Heart right ventricle (tissue), 16 donors: ENCODE results near the gene CHSY1. TPM values are rescaled to one million over a fixed set of nuclear protein-coding genes. Genes with fewer than 3 reads are reported as not detected.

Experiments
- ATAC-seq, 8 donors: fragments of 200-7000 bp; cut with Tn5 transposase; one replicate each; pipeline ENCODE4 v1.9.1; 2020; ENCODE audit warnings: mild to moderate bottlenecking in 8 of 8, moderate library complexity in 8 of 8, moderate number of reproducible peaks in 1 of 8
- DNase-seq, 2 donors: peaks; one replicate each; pipeline ENCODE4 v3.0.0-alpha.2; 2020
- H3K27ac ChIP-seq, 10 donors: fragments of 200-600 bp; sonication (generic) in 2 of 10; one replicate each; pipeline versions ENCODE4 v1.5.0 to v1.8.0; 2020 to 2022; ENCODE audit warnings: mild to moderate bottlenecking in 3 of 10
- H3K27me3 ChIP-seq, 7 donors: fragments of 200-600 bp; one replicate each; pipeline ENCODE4 v1.8.0; 2021 to 2022; ENCODE audit warnings: mild to moderate bottlenecking in 2 of 7
- H3K36me3 ChIP-seq, 9 donors: fragments of 200-600 bp; sonication (generic) in 1 of 9; one replicate each; pipeline versions ENCODE4 v1.5.0 to v1.8.0; 2020 to 2022; ENCODE audit warnings: mild to moderate bottlenecking in 2 of 9
- H3K4me1 ChIP-seq, 9 donors: fragments of 200-600 bp; sonication (generic) in 1 of 9; one replicate each; pipeline versions ENCODE4 v1.5.0 to v1.8.0; 2020 to 2022; ENCODE audit warnings: mild to moderate bottlenecking in 4 of 9
- H3K4me3 ChIP-seq, 10 donors: fragments of 200-600 bp; sonication (generic) in 2 of 10; one replicate each; pipeline versions ENCODE4 v1.5.0 to v1.8.0; 2020 to 2022; ENCODE audit warnings: mild to moderate bottlenecking in 7 of 10, moderate library complexity in 2 of 10
- H3K9me3 ChIP-seq, 11 donors: fragments of 200-600 bp in 10 of 11; sonication (generic) in 2 of 11; one replicate each; pipeline versions ENCODE4 v1.5.0 to v1.8.0; 2013 to 2022; ENCODE audit warnings: mild to moderate bottlenecking in 2 of 11, control low read depth in 1 of 11, moderate library complexity in 1 of 11
- CTCF ChIP-seq, 9 donors: fragments of 200-600 bp; sonication (generic) in 2 of 9; IDR thresholded peaks; one replicate each; pipeline versions ENCODE4 v1.5.0 to v1.8.0; 2021 to 2022; ENCODE audit warnings: antibody characterized with exemption in 9 of 9, mild to moderate bottlenecking in 5 of 9, moderate library complexity in 1 of 9
- WGBS, 2 donors: extraction: QIAGEN DNeasy Blood & Tissue Kit; methylation state at CpG; one replicate each; pipeline ENCODE4 v1.1.7; 2013; ENCODE audit warnings: inconsistent platforms in 1 of 2; 5-methylcytosine and 5-hydroxymethylcytosine counted together
- intact Hi-C, 10 donors: fragments of 100-400 bp; cut with DNase I; formaldehyde crosslinking; loops; one replicate each; pipeline versions ENCODE4 v1.11.1 to v1.14.2; 2022
- polyA plus RNA-seq, 2 donors: library from polyadenylated mRNA; stranded (reverse); fragments of 200-250 nt; gene quantifications; one replicate each; pipeline ENCODE4 v1.2.3, GENCODE V29; 2013
- total RNA-seq, 10 donors: library from RNA; stranded (reverse); fragmentation: NEBNext Ultra II Directional in 3 of 10; extraction: Animal tissue kit (Norgen Biotek cat#: 25700) in 3 of 10; gene quantifications; one replicate each; pipeline versions ENCODE4 v1.2.1 to v1.2.4, GENCODE V29; 2021 to 2023
- donor health status: Arrhythmogenic right ventricular cardiomyopathy.
- donor health status: ischemic (EF 13 %, LVEDD 7.1; RV severe dilation, severe dysfunction).
- donor health status: healthy with polysubstance abuse.
- donor health status: DM: no; HTN: yes; CAD: no.
- donor health status: DM: no; HTN: no; CAD: no.
- donor health status: ischemic (EF 25% LVEDD 6.9; RV normal size, moderate dysfunction).
- donor health status: ischemic (EF 25% LVEDD 5.7; RV mildly dilated, moderate dysfunction).
- donor health status: healthy.
- donor health status: DM: yes; HTN: yes; CAD: no.
- donor health status: Ischemic cardiomyopathy.
- donor health status: ischemic (EF 35%, LVEDD 5.7; RV mildly dilated, moderate dysfunction).
- donor health status: nonischemic (EF 11% LVEDD 7.7; RV severe dilation, severe dysfunction).
- donor health status: DM: yes; HTN: yes; CAD: no.
- donor health status: PGD.
- donor health status: ischemic (EF 29% LVEDD 5.4; RV normal size, mild dysfunction).
- donor health status: nonischemic (EF 23%, LVEDD 6.1; RV moderate dilation, normal function).

Gene CHSY1
- total and polyA plus RNA-seq, 12 donors = 6.9 to 35.1 (median 14.6) TPM

GRCh38 chr15:101192081-101192480 is 59.8 kb downstream of the CHSY1 start:
- DNase-seq = no peak
- TF ChIP-seq CTCF (IDR thresholded peaks at IDR 0.05) = no peak
- Histone ChIP-seq H3K27ac (peak overlapping the region in 8 of 10 donors; percentile 56 to 96 (median 68)), H3K27me3 (no peaks in the 10 kb centered on the region), H3K36me3 (no peaks in the 10 kb centered on the region), H3K4me3 (no peak overlapping the region), H3K9me3 (no peaks in the 10 kb centered on the region), H3K4me1 (peaks cover 4 to 98% (median 66%) of the 10 kb centered on the region in 9 donors)
- intact Hi-C loops = loop anchor here in 5 of 10 donors (5.0 to 10.0 kb wide), 4 partner anchors 53 to 167 kb away; partner anchors contain the start of gene CHSY1 (in 1 of the 5)
- 68 to 75% methylated on average over 3 of the region's 3 CpGs for WGBS, 2 donors
- no peak for ATAC-seq

GRCh38 chr15:101191242-101191641 is 60.6 kb downstream of the CHSY1 start:
- no peak for ATAC-seq
- WGBS, 2 donors = 70 to 78% methylated on average over 3 of the region's 3 CpGs
- Histone ChIP-seq H3K27me3 (no peaks in the 10 kb centered on the region), H3K4me1 (peaks cover 11 to 98% (median 74%) of the 10 kb centered on the region in 9 donors), H3K27ac (peak overlapping the region in 6 of 10 donors; percentile 57 to 96 (median 90)), H3K9me3 (no peaks in the 10 kb centered on the region), H3K36me3 (peaks cover 0 to 8% (median 0%) of the 10 kb centered on the region in 9 donors), H3K4me3 (no peak overlapping the region)
- intact Hi-C loops = loop anchor here in 5 of 10 donors (5.0 to 10.0 kb wide), 4 partner anchors 54 to 166 kb away; partner anchors contain the start of gene CHSY1 (in 1 of the 5)
- TF ChIP-seq CTCF (IDR thresholded peaks at IDR 0.05) = no peak
- DNase-seq = no peak

GRCh38 chr15:101190092-101190595 is 61.7 kb downstream of the CHSY1 start:
- WGBS, 2 donors = 57 to 59% methylated on average over 3 of the region's 3 CpGs
- H3K27me3 ChIP-seq = no peaks in the 10 kb centered on the region
- no peak for TF ChIP-seq CTCF (IDR thresholded peaks at IDR 0.05)
- peaks cover 13 to 100% (median 80%) of the 10 kb centered on the region in 9 donors for H3K4me1 ChIP-seq
- ATAC-seq = no peak
- H3K9me3 ChIP-seq = no peaks in the 10 kb centered on the region
- intact Hi-C loops = loop anchor here in 5 of 10 donors (5.0 to 10.0 kb wide), 4 partner anchors 55 to 165 kb away; partner anchors contain the start of gene CHSY1 (in 1 of the 5)
- no peak for DNase-seq
- H3K27ac ChIP-seq = peak overlapping the region in 9 of 10 donors; percentile 47 to 96 (median 90)
- peak overlapping the region in 2 of 10 donors; percentile 49 to 51 for H3K4me3 ChIP-seq
- H3K36me3 ChIP-seq = peaks cover 0 to 9% (median 0%) of the 10 kb centered on the region in 9 donors

GRCh38 chr15:101189409-101190091 is 62.3 kb downstream of the CHSY1 start:
- no peak for TF ChIP-seq CTCF (IDR thresholded peaks at IDR 0.05)
- no peaks in the 10 kb centered on the region for H3K27me3 ChIP-seq
- intact Hi-C loops = loop anchor here in 8 of 10 donors (5.0 to 10.0 kb wide), 6 partner anchors 53 to 165 kb away; partner anchors contain the start of gene CHSY1 (in 3 of the 8)
- ATAC-seq (peak in 7 of 8 donors; percentile 5 to 45 (median 27)), DNase-seq (no peak)
- peaks cover 0 to 14% (median 0%) of the 10 kb centered on the region in 9 donors for H3K36me3 ChIP-seq
- peak overlapping the region; percentile 28 to 96 (median 88) for H3K27ac ChIP-seq
- H3K9me3 ChIP-seq = no peaks in the 10 kb centered on the region
- 68 to 73% methylated on average over 17 of the region's 17 CpGs for WGBS, 2 donors
- H3K4me1 ChIP-seq = peaks cover 13 to 100% (median 80%) of the 10 kb centered on the region in 9 donors
- peak overlapping the region in 7 of 10 donors; percentile 33 to 51 (median 48) for H3K4me3 ChIP-seq
